ENCODE measurements around the gene EPS8.
"Not testable (repeated sequence)": the region's sequence is repeated elsewhere in the genome, so short reads cannot be mapped to it uniquely, and the experiment has no call there.

Gene EPS8

DNA sequence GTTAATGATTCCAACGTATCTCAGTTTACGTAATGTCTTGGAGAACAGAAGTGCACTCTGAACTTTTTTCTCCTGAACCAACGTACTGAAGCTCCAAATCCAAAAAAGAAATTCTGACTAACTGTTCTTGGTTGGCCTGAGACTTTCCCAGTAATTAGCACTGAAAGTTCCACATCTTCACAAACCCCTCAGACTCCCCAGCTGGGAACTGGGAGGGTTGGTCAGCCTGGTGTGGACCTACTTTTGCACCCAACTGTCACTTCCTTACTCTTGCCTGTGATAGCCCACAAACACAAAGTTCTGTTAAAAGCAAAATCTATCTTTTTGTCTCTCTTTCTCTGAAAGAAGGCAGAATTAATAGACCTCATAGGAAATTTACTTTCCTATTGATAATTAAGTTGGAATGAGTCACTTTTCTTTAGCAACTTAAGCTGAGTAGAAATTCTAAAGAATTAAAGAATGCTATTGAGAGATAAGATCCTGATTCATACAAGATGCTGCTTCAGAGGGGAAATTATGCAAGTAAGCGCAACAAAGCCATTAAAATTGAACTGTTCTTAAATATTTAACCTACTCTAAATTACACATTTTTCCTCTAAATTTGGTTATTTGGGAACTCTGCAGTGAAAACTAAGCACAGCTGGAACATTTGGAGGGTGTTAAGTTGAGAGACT is 155.0 kb downstream of the EPS8 start:
- no peak for DNase-seq

DNA sequence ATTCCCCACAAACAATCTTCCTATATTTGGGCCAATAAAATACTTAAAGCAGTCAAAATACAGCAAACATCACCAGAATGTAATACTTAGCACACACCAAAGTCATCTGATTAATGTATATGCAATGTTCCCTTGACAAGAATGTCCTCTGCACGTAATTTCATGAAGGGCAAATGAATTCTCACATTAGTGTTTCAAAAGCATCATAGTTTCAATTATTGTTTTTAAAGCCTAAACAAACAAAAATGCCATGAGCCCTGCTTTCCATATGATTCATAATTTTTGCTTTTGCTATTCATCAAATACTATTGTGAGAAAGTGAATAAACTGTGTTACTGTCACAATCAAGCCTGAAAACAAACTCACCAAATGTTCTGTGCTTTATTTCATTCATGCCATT is 156.0 kb downstream of the EPS8 start:
- no peak for DNase-seq

DNA sequence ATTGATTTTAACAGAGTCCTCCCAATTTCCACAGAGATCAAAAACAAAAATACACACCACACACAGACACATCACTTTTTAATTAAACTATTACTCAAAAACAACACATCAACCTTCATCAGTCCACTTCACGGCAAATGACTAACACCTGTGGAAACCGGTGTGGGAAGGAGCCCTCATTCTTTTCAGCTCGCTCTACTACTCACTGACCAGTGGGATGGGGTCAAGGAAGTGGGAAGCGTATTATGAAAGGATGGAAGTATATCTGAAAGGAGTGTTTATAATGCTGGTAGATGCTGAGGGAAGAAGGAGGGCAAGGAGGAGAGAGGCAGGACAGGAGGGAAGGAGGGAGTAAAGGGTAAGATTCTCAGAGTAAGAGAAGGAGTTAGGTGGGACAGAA is 156.5 kb downstream of the EPS8 start:
- no peak for DNase-seq

DNA sequence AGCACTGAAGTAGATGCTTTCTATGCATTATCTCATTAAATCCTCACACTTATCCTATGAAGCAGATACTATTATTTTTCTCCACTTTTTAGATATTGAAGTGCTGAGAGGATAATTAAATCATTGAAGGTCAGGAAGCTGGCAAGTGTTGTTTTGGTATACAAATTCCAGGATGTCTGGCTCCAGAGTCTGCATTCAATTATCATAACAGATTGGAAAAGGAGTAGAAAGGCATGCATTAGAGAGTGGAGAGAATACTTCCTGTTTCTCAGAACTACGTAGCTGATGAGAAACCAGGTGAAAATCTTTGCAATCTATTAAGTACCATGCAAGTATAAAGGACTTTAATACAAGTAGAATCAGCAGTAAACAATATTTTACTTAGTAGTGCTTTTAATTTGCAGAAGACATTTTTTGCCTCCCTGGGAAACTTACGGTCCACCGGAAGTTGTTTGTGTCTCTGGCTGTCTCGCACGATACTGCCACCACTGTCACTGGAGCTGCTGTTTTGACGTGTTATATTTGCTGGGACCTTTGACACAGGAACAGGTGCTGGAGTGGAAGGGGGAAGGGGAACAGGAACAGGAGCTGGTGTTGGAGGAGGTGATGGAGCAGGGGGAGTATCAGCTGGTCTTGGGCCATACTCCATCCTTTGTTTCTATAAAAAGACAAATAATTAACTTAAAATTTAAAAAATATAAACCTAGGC is 158.0 kb downstream of the EPS8 start:
- no peak for DNase-seq

DNA sequence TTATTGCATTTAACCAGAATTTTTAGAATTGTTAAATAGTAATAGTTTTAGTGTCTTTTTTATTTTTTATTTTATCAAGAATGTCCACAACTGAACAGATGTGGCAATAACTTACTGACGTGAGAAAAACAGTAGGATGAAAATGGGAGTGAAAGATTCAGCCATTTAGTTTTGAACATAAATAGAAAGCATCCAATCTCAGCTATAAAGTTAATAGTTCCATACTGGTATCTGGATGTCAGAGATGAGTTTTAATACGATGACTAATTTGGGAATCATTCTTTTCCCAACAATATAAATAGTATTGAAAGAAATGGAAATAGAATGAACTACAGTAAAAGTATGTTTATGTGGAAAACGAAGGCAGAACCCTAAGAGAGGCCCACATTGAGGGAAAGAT is 159.4 kb downstream of the EPS8 start:
- DNase-seq, result no peak

DNA sequence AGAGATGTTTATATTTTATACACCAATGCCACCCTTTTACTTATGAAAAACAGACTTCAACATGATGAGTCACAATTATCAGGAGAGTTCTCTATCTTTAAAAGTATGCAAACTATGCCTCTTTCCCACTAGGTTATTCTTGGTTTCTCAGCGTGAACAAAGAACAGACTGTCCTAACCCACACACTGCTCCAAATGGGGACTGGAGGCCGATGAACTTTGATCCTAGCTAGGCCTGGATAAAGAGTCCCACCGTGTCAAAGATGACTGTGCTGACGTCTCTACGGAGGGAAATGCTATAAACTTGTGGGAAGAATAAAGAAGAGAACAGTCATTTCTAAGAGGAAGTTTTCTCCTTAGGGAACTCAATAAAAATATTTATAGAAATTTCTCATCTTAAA is 160.1 kb downstream of the EPS8 start:
- no peak for DNase-seq

DNA sequence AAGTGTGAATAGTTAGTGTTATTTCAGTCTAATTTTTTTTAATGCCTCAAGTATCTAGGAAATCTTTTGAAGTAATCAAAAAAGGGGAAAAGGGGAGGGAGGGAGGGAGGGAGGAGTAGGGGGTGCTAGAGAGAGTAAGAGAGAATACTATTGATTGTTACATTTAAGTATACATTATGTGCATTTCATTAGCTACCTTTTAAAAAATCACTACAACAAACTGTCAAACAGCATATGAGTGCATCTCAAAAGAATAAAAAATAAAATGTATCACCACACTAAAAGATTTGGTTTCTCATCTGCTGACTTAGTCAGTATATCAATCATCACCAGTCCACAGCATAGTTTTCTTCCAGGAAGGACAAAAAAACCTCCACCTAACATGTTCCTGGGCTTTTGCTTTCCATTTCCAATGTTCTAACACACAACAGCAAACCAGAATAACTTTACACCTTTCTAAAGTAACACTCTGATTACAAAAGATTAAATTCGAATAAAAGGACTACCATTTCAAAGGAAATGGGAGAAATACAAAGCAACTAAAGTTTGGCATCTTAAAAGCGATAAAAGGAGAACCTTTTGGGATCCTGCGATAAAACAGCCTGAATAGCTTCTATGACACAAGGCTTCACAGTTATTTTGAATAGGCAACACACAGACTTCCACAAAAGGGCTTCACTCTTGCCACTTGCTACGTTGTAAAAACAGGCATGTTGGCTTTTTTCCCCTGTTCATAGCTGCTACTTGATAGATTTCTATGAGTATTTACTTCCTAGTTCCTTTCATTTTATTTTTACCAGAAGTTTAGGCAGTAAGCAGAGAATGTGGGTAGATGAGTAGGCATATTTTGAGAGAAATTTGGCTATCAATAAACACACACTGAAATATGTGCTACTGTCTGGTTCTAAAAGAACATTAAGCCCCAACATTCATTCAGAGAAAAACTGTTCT is 160.9 kb downstream of the EPS8 start:
- DNase-seq, result no peak

DNA sequence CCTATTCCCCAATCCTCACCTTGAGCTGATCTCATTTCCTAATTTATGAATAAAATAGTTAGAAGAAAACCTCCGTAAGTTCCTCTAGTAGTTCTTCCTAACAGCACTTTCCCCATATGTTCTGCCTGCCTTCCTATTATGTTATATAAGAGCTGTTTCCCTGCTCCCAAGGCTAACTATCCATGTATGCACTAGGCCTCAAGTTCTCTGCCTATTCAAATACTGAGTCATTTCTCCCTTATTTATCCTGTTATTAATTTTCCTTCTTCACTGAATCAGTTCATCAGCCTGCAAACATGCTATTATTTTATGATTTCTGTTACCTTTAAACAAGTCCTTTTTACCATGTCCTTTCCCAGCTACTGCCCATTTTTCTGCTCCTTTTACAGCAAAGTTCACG is 164.1 kb downstream of the EPS8 start:
- DNase-seq, result no peak

DNA sequence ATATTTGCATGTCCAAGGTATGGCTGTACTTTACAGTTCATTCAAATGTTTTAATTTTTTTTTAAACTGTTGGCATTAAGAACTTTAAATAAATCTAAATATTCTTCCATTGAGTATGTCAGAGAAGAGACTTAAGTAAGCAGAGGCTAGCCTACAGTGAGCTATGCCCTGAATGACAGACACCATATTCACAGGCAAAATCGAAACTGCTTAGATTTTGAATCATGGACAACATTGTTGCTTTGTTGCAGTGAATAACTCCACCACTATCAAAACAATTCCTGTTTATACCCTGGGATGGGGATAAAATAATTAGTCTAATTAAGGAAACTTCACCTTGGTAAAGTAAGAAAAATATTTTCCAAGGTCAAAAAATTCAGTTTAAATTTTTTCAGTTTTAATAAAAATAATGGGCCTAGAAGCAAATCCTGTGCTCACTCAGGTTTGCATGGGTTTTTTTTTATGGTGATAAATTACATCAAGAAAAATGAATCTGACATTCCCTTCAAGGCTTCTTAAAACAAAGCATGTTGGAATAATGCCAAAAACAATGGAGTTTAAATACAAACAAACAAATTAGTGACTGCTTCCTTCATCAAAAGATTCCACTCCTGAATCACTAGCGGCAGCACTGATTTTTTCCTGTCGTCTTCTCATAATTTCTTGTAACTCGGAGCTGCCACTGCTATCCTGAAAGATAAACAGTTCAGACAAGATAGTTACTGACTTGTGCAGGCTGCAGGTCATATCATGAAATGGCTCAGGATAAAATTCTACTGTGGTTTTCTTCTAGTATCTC is 168.2 kb downstream of the EPS8 start:
- DNase-seq, result no peak

DNA sequence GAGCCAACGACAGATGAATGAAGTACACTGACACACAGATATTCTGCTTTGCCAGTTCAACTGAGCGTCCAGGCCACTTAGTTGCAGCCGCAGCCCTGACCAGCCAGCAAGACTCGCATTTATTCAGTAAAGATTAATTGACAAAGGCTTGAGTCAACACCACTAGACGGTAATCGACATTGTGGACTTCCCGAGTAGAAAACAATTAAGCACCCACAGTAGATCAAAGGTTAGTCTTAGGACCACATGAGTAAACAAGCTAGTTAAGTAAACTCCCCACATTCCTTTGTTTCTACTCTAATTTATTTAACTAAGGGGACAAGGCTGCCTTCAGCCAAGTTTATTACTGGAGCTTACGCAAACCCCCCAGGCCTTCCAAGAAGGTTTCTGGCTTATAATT is 172.7 kb downstream of the EPS8 start:
- not testable (repeated sequence) for DNase-seq

DNA sequence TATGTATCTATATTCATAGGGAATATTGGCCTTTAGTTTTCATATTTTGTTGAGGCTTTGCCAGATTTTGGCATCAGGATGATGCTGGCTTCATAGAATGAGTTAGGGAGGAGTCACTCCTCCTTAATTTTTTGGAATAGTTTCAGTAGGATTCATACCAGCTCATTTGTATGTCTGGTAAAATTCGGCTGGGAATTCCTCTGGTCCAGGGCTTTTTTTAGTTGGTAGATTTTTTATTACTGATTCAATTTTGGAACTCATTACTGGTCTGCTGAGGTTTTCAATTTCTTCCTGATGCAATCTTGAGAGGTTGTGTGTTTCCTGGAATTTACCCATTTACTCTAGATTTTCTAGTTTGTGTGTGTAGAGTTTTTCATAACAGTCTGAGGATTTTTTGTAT is 175.2 kb downstream of the EPS8 start:
- no peak for DNase-seq

DNA sequence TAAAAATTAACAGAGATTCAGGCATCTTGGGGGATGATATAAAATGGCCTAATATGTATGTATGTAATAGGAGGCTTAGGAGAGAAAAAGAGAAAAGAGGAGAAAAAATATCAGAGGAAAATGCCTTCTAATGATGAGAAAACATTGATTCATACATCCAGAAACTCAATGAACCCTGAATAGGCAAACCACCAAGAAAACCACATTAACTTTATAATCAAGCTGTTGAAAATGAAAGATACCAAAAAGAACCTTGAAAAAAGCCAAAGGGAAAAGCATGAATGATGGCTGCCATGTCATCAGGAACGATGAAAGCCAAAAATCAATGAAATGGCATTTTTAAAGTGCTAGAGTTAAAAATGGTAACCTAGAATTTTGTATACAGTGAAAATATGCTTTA is 180.2 kb downstream of the EPS8 start:
- no peak for DNase-seq

DNA sequence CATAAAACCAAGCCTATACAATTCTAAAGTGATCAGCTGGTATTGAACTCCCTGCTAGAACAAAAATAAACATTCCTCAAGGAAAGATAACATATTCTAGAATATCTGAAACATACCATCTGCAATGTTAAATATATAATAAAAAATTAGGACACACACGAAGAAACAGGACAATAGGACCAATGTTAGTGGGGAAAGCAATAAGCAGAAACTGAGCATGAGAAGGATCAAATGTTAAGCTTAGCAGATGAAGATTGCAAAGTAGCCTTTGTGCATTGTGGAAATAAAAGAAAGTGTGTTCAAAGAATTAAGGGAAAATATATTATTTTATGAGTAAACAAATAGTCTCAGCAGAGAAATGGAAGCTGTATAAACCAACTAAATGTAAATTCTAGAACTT is 180.8 kb downstream of the EPS8 start:
- no peak for DNase-seq

DNA sequence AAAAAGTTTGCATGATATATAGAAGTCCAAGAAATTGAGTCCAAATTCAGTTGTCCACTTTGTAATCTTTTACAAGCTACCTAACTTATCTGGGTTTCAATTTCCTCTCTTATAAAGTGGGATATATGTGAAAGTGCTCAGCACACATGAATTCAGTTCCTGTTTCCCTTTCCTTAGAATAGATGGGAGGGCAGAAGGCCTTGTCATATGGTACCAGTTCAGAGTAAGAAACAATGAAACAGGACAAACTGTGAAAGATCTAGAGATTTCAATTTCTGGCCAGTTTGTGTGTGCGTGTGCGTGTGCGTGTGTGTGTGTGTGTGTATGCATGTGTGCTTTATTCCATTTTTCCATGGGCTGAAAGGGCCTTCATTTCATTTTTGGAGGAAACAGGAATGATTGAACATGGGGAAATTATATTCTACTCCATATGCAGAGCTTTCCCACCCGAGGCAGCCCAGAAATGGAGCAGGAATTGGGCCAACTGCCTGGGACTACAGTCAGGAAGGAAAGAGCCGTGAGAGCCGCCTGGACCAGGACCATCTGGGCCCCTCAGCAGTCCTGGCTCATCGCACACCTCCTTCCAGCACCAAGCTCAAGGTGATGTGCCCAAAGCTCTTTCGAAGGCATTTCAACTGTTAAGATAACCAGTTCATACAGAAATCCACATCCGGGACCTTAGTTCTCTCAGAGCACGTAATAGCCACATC is 183.2 kb downstream of the EPS8 start:
- DNase-seq, result no peak

DNA sequence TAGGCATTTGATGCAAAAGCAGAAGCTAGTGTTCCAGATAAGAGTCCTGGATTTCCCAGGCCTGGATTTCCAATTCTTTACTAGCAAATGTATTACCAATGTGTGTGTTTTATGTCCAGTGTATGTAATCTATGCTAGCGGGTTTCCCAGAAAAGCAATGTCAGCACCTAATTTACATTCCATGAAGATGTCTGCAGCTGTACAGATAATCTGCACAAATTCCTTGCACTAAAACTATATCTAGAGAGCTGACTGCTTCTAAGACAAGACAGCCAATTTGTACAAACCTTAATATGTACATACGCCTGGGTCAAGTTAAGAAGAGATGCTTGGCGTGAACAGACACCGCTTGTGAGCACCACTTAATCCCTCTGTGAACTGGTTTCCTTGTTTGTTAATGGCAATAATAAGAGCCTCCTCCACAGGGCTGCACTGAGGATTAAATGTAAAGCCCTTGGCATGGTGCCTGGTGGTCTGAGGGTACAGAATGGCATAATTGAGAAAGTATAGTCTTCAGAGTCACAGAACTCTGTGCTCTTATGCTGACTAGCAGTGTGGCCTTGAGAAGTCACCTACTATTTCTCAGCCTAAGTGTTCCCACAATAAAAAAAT is 185.6 kb downstream of the EPS8 start:
- no peak for DNase-seq

DNA sequence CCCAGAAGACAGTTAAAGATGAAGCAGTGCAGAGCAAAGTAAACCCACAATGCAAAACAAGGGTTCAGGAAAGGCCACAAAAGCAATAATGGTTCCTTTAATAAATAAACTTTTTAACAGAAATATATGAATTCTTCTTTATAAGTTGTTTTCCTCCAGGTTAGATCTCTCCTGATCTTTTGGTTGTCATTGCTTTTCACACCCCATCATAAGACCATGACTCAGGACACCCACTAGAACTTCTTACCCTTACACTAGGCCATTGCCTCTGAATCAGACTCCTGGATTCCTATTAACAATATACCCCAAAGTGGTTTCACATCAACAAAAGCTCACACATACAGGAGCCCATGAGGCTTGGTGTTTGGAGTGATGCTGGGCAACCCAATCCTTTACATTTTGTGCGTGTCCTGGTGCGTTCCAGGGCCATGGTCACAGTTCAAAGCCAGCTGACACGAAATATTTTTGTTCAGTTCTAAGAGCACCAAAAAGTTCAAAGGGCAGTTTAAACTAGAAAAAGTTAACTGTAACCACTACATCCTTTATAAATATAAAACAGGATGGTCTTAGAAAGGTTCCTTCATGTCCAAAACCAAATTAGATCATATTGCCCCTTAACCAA is 187.0 kb downstream of the EPS8 start:
- no peak for DNase-seq

DNA sequence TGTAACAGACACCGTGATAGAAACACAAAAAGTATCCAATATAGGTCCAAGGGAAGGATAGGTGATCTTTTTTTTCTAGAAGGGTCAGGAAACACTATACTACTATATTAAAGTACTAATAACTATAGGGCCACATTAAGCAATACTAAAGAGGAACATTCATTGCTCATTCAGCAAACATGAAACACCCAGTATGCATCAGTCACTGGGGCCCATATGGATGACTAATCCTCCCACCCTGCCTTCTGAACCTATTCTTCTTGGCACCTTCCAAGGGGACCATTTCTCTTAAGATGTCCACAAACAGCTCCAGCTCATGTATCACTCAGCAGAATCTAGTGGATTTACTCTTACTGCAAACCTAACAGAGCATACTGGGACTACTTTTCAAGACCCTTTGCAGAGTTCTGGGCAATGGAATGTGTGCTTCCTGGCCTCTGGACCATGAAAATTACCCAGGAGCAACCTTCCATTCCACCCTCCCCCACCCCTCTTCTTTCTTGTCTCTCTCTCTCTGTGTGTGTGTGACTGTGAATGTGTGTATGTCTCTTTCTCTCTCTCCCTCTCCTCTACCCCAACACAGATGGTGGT is 187.9 kb downstream of the EPS8 start:
- DNase-seq, result no peak

DNA sequence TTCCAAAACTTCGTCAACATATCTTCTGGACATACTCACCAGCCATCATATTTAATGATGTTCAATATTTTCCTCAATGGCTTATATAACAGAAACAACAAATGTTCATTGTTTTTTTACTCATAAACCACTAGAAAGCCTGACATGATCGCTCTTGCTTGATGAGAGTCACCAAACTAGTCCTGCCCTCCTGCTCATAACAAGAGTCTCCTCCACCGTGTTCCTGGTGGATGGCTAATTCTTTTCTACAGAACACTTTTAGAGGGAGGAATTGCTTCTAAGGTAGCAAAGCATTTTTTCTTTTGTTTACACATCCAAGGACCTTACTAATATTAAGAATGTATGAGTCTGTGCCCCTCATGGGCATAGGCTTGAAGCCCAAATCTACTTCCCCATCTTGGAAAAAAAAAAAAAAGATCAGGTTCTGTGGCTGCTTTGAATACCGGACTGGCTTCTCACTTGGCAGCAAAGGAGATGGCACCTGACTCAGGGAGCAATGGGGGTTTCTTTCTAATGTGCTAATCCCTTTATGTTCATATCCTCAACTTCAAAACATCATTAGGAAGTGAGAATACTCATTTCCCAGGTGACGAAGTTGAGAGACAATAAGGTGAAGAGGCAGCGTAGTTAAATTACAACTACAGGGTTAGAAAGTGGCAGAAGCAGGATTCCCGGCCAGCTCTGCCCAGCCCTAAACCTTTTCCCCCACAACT is 188.8 kb downstream of the EPS8 start:
- DNase-seq, result no peak

DNA sequence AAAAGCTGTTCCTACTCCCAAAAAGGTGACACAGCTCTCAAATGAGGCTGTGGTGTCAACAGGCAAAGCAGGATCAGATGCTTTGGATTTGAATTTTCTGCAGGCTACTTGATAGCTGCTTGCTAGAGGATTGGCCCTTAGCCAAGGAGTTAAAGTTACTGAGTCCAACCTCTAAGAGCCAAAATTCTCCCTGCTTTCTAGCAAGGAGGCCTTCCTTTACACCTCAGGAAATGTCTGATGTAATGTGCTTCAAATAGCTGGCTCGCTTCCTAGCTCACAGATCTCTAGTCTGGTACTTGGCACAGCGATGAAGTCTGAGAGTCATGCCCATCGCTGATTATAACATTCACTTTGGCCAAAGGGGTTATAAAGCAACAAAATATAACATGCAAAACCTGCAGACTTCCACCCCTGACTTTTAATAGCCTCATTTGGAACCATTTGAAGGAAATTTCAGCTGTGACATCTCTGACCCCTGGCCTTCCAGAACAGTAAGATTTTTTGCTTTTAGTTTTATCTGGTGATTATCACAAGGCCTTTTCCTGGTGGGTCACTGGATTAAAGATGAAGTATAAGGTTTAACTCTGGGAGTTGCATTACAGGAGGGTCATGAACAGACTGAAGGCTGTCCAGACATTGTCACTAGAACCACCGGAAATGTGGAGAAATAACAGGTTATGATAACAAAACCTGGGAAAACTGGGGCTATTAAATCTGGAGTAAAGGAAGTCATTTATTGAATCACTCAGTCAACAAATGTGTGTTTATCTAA is 189.7 kb downstream of the EPS8 start:
- DNase-seq, result no peak

Data from NCI-H1694 (cell line).